PC-9 (cell line): Measurements from ENCODE around the gene FLAD1. TPM values are rescaled to one million over a fixed set of nuclear protein-coding genes. Genes with fewer than 3 reads are reported as not detected.

ENCODE experiments used
- BruUV-seq: library from RNA; stranded (reverse); fragments of 400-500 nt; replicated peaks from 2 replicates; lab custom pipeline; 2021; lab: Mats Ljungman, UMichigan
- CTCF ChIA-PET: fragments of 300-600 bp; sonication (Branson Sonifier 250); formaldehyde crosslinking; loops from one replicate; lab custom pipeline; 2022; ENCODE audit warnings: antibody characterized with exemption; lab: Charles Lee
- POLR2A ChIA-PET: fragments of 300-600 bp; sonication (Branson Sonifier 250); formaldehyde crosslinking; loops from one replicate; lab custom pipeline; 2022; ENCODE audit warnings: antibody characterized with exemption; ENCODE audit not compliant: unreplicated experiment; lab: Charles Lee
- DNase-seq, 2 experiments: peaks; one replicate each; pipeline versions ENCODE4 v3.0.0 to v3.0.0-alpha.2; 2015 to 2022; ENCODE audit warnings: mixed read lengths in 1 of 2
- H2AFZ ChIP-seq: fragments of 200-600 bp; sonication (generic); 2 replicates; pipeline ENCODE4 v1.8.1; 2017; ENCODE audit warnings: antibody characterized with exemption
- H3F3A ChIP-seq: fragments of 200-600 bp; sonication (generic); 2 replicates; pipeline ENCODE4 v1.8.1; 2017; ENCODE audit warnings: antibody characterized with exemption, mild to moderate bottlenecking, low read depth; ENCODE audit not compliant: insufficient read depth
- H3K27ac ChIP-seq: fragments of 200-600 bp; sonication (generic); 2 replicates; pipeline ENCODE4 v1.6.1; 2016; ENCODE audit warnings: mixed run types
- H3K27me3 ChIP-seq: fragments of 200-600 bp; sonication (generic); 2 replicates; pipeline ENCODE4 v1.6.1; 2016; ENCODE audit warnings: low read depth, mixed run types; ENCODE audit not compliant: insufficient read depth
- H3K36me3 ChIP-seq: fragments of 200-600 bp; sonication (generic); 2 replicates; pipeline ENCODE4 v1.6.1; 2016; ENCODE audit warnings: low read depth, mixed run types
- H3K4me1 ChIP-seq: fragments of 200-600 bp; sonication (generic); replicated peaks from 2 replicates; pipeline ENCODE4 v1.6.1; 2016; ENCODE audit warnings: mixed run types; ENCODE audit not compliant: insufficient read depth
- H3K4me2 ChIP-seq: fragments of 200-600 bp; sonication (generic); 2 replicates; pipeline ENCODE4 v1.6.1; 2017; ENCODE audit warnings: mixed run types
- H3K4me3 ChIP-seq: fragments of 200-600 bp; sonication (generic); 2 replicates; pipeline ENCODE4 v1.6.1; 2016; ENCODE audit warnings: mixed run types
- H3K79me2 ChIP-seq: fragments of 200-600 bp; sonication (generic); 2 replicates; pipeline ENCODE4 v1.6.1; 2017; ENCODE audit warnings: low read depth, mixed run types
- H3K9me2 ChIP-seq: fragments of 200-600 bp; sonication (generic); 2 replicates; pipeline ENCODE4 v1.8.1; 2017; ENCODE audit warnings: mild to moderate bottlenecking; ENCODE audit not compliant: insufficient read depth
- H3K9me3 ChIP-seq: fragments of 200-600 bp; sonication (generic); 2 replicates; pipeline ENCODE4 v1.8.1; 2016; ENCODE audit warnings: low read depth; ENCODE audit not compliant: insufficient read depth
- H4K20me1 ChIP-seq: fragments of 200-600 bp; sonication (generic); 2 replicates; pipeline ENCODE4 v1.8.1; 2017; ENCODE audit not compliant: insufficient read depth
- EZH2 ChIP-seq: fragments of 200-600 bp; sonication (generic); IDR thresholded peaks from 2 replicates; pipeline ENCODE4 v1.8.0; 2017; ENCODE audit warnings: antibody characterized with exemption, low read depth
- intact Hi-C: fragments of 100-400 bp; cut with micrococcal nuclease; formaldehyde crosslinking; loops from one replicate; pipeline ENCODE4 v1.10.0; 2022; ENCODE audit not compliant: unreplicated experiment
- total RNA-seq: library from RNA; stranded (reverse); gene quantifications from 2 replicates; pipeline ENCODE4 v1.2.3, GENCODE V29; 2021
- TF ChIP-seq, protein P1 (sequence below): fragments of 200-600 bp; sonication (generic); conservative IDR thresholded peaks from 2 replicates; pipeline ENCODE4 v1.6.1; 2017; ENCODE audit warnings: mixed run types, antibody characterized with exemption, mild to moderate bottlenecking, moderate library complexity

FLAD1 gene
- total RNA-seq, 1 experiment from 2014 or later = 54.2 TPM

DNA sequence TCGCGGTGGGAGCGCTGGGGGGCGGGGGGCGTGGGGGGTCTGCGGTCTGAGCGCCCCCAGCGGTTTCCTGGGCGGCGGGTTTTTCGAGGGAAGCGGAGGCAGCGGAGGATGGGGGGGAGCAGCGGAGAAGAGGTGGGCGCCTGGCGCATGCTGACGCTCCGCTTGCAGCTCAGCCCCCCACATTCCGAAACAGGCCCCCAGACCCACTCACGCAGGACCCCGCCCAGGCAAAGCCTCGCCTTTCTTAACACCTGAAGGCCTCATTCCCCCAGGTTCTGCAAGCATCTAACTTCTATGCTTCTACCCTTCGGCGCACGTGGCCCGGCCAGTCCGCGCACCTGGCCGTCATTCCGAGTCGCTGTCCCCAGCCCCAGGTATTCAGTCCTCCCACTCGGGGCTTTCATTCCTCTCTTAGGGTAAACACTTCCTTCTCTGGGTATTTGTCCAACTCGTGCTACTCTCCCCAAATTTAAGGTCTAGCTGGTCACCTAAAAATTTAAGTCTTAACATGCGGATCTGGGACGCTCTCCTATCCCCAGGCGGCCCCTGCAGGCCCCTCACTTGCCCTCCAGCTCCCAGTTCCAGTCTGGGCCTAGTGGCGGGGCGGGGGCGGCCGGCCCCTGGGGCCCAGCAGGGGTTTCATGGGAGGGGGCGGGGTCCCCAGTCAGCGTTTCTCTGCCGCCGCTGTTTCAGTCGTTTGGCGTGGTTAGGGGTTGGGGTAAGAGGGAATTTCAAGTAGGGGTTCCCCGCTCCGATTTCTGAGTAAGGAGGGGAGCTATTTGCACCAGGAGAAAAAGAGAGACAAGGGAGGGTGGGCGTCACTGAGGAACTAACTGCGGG is 16.6 kb downstream of the FLAD1 start:
- Histone ChIP-seq H3K79me2 (peaks cover 29% of the 10 kb centered on the region), H4K20me1 (no peaks in the 10 kb centered on the region), H3K27ac (peak overlapping the region; percentile 55), H3K9me2 (no peaks in the 10 kb centered on the region), H3F3A (peaks cover 32% of the 10 kb centered on the region; the same call in 1 of the 2 replicates), H3K9me3 (no peaks in the 10 kb centered on the region), H2AFZ (no peak overlapping the region), H3K4me1 (peaks cover 28% of the 10 kb centered on the region), H3K36me3 (no peaks in the 10 kb centered on the region), H3K27me3 (no peaks in the 10 kb centered on the region), H3K4me3 (peak overlapping the region; percentile 80), H3K4me2 (peak overlapping the region; percentile 90)
- DNase-seq = no peak
- TF ChIP-seq, protein P1, sequence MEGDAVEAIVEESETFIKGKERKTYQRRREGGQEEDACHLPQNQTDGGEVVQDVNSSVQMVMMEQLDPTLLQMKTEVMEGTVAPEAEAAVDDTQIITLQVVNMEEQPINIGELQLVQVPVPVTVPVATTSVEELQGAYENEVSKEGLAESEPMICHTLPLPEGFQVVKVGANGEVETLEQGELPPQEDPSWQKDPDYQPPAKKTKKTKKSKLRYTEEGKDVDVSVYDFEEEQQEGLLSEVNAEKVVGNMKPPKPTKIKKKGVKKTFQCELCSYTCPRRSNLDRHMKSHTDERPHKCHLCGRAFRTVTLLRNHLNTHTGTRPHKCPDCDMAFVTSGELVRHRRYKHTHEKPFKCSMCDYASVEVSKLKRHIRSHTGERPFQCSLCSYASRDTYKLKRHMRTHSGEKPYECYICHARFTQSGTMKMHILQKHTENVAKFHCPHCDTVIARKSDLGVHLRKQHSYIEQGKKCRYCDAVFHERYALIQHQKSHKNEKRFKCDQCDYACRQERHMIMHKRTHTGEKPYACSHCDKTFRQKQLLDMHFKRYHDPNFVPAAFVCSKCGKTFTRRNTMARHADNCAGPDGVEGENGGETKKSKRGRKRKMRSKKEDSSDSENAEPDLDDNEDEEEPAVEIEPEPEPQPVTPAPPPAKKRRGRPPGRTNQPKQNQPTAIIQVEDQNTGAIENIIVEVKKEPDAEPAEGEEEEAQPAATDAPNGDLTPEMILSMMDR = no peak
- TF ChIP-seq EZH2 = no peak
- intact Hi-C loops = loop anchor here (2.0 to 5.0 kb wide), 2 partner anchors 37 to 63 kb away; partner anchors contain the start of genes PMVK and PYGO2
- POLR2A ChIA-PET = no interaction called here
- CTCF ChIA-PET = interaction anchor here (0.7 kb wide), 2 partner anchors 25 to 270 kb away, joined by 4 read pairs; no protein-coding TSS in a partner anchor
- no TSS peak for BruUV-seq

GRCh38 chr1:155000411-155000725 is 17.2 kb downstream of the FLAD1 start:
- Histone ChIP-seq H2AFZ (peak overlapping the region; percentile 76; the same call in 1 of the 2 replicates), H3K4me1 (peaks cover 27% of the 10 kb centered on the region), H4K20me1 (no peaks in the 10 kb centered on the region), H3F3A (peaks cover 27% of the 10 kb centered on the region; the same call in 1 of the 2 replicates), H3K36me3 (no peaks in the 10 kb centered on the region), H3K79me2 (peaks cover 35% of the 10 kb centered on the region), H3K9me2 (no peaks in the 10 kb centered on the region), H3K9me3 (no peaks in the 10 kb centered on the region), H3K27ac (peak overlapping the region; percentile 72), H3K4me2 (peak overlapping the region; percentile 90), H3K4me3 (peak overlapping the region; percentile 80), H3K27me3 (no peaks in the 10 kb centered on the region)
- ChIA-PET CTCF (interaction anchor here (0.7 kb wide), 1 partner anchor 271 kb away, joined by 4 read pairs; no protein-coding TSS in a partner anchor), POLR2A (no interaction called here)
- no peak for DNase-seq
- intact Hi-C loops = loop anchor here (2.0 to 5.0 kb wide), 2 partner anchors 38 to 64 kb away; partner anchors contain the start of genes PMVK and PYGO2
- no peak for TF ChIP-seq EZH2
- TF ChIP-seq, protein P1 = no peak
- BruUV-seq = no TSS peak

DNA sequence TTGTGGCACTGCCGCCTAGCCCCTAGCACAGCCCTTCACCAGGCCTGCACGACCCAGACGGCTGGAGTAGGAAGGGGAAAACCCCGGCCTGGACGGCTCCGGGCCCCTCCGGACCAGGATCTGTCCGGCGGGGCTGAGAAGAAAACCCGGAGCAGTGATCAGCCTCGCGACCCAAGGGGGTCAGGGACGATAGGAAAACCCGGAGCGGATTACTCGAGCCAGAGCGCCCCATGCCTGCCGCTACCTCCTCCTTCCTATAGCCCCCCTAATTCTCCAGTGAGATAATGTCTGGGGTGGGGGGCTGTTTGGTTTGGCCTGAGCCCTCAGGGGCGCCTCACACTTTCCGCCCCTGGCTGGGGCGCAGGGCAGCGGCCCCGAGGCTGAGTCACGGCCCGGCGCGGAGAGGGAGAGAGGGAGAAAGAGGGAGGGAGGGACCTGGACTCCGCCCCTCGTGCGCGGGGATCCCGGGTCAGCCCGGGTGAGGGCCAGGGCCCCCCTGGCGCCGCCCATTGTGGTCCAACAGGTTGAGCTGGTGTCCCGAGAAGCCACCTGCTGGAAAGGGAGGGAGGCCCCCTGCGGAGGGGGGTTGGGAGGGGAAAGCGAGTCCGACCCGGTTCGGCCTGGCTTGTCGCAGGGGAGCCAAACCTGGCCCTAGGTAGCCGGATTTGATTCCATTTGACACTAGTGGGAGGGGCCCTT is 17.7 kb downstream of the FLAD1 start:
- no peaks in the 10 kb centered on the region for H3K27me3 ChIP-seq
- H3K4me1 ChIP-seq = peaks cover 22% of the 10 kb centered on the region
- H3K9me2 ChIP-seq = no peaks in the 10 kb centered on the region
- BruUV-seq = no TSS peak
- H3K79me2 ChIP-seq = peaks cover 40% of the 10 kb centered on the region
- no peaks in the 10 kb centered on the region for H4K20me1 ChIP-seq
- peak overlapping the region; percentile 80 for H3K4me3 ChIP-seq
- no peaks in the 10 kb centered on the region for H3K9me3 ChIP-seq
- intact Hi-C loops = loop anchor here (1.0 to 5.0 kb wide), 4 partner anchors 28 to 64 kb away; partner anchors contain the start of genes PMVK and PYGO2
- no peaks in the 10 kb centered on the region for H3K36me3 ChIP-seq
- peak overlapping the region; percentile 72 for H3K27ac ChIP-seq
- peak overlapping the region; percentile 90 for H3K4me2 ChIP-seq
- H3F3A ChIP-seq = peaks cover 30% of the 10 kb centered on the region
- peak overlapping the region; percentile 76 for H2AFZ ChIP-seq
- TF ChIP-seq EZH2 = no peak
- TF ChIP-seq, protein P1 = no peak
- peak; percentile 84 to 98 for DNase-seq
- POLR2A ChIA-PET = interaction anchor here (0.5 to 0.7 kb wide), 3 partner anchors 7 to 1449 kb away, joined by 3 to 5 read pairs (median 4); partner anchors contain the start of gene LENEP
- CTCF ChIA-PET = no interaction called here
